ENCODE measurements around the gene LRRC26.
A peak's percentile ranks its signal among the peaks of the same experiment; 100 is the strongest.
"Not testable (repeated sequence)": the region's sequence is repeated elsewhere in the genome, so short reads cannot be mapped to it uniquely, and the experiment has no call there.

LRRC26 gene

DNA sequence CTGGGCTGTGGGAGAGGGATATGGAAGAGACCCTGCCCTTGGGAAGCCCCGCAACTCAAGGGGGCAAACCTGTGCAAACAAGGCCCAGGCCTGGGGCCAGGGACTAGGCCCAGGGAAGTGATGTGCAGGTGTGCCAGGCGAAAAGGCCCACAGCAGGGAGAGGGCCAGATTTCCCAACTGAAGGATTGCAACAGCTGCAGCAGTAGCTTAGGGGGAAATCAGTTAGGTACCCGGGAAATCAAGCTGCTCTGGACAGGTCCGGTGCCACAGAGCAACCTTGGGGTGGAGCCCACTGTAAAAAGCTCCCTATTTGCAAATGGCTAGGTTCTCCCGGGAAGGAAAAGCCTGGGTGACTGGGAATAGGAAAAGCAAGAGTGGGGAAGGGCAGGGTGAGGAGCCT lies 20.5 kb downstream of the LRRC26 start:
- no peak for DNase-seq

DNA sequence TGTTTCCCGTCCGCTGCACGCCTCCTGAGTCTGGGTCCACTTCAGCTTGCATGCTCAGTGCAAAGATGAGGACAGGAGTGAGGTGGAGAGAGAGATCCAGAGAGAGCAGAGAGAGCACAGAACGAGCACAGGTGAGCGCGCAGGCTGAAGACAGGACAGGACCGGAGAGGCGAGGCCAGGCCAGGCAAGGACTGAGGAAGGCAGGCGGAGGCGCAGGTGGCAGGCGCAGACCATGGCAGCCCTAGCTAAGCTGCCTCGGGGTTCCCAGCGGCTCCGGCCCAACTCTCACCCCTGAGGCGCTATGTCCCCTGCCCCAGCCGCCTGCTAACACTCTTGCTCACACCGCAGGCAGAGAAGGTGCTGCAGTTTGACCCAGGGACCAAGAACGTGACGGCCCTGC lies 21.2 kb downstream of the LRRC26 start:
- DNase-seq = no peak

DNA sequence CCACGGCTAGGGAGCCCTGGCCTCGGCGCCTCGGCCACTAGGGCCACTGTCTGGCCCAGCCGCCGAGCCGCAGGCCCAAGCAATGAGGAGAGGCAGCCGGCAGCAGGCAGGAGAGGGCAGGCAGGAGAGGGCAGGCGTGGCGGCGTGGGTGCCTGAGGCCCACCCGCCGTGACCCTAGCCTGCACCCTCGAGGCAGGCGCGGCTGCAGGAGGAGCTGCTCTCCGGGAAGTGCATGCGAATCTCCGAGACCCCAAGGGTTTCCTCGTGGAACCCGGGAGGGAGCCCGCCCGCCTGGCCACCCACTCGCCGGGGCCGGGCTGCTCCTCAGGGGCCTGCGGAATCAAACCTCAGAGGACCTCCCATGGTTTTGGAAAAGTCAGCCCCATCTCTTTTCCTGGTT lies 21.6 kb downstream of the LRRC26 start:
- no peak for DNase-seq

- DNase-seq = no peak
These were observed 22.1 kb downstream of the LRRC26 start for GRCh38 chr9:137147793-137148160.

DNA sequence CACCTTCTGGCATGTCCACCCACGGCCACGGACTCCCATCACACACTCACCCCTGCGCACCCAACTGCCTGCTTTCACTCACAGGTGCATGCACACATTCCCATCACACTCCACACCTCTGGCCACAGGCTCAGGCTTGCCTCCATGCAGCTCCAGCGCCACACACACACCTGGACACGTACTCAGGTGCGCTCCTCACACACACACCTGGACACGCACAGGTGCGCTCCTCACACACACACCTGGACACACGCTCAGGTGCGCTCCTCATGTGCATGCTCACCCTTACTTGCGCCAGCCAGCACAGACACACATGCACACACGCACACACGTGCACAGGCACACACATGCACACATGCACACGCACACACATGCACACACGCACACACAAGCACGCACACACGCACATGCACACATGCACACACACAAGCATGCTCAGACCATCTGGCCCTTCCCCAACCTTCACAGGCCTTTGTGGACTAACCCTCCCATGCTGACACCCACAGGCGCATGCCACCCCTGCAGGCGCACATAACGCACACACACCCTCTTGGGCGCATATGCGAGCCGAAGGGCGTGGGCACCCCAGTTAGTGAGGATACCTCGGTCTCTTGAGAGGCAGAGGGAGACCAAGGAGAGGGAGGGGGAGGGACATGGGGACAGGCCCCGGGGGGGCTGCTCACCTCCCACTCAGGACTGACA lies 22.6 kb downstream of the LRRC26 start:
- no peak for DNase-seq

DNA sequence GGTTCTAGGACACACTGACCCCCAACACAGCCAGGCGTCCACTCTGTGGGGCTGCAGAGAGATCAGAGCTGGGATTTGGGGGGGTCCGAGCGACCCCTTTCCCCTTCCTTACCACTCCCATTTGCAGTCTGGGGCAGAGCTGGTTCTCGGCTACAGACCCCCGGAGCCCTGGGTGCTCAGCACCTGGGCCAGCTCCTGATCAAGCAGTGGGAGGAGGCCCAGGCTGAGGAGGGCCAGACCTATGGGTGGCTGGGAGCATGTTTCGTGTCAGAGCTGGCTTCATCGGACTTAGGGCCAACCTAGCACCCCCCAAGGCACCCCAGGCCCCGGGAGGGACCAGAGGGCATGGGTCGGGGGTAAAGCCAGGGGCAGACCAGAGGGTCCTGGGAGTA lies 23.3 kb downstream of the LRRC26 start:
- no peak for DNase-seq

DNA sequence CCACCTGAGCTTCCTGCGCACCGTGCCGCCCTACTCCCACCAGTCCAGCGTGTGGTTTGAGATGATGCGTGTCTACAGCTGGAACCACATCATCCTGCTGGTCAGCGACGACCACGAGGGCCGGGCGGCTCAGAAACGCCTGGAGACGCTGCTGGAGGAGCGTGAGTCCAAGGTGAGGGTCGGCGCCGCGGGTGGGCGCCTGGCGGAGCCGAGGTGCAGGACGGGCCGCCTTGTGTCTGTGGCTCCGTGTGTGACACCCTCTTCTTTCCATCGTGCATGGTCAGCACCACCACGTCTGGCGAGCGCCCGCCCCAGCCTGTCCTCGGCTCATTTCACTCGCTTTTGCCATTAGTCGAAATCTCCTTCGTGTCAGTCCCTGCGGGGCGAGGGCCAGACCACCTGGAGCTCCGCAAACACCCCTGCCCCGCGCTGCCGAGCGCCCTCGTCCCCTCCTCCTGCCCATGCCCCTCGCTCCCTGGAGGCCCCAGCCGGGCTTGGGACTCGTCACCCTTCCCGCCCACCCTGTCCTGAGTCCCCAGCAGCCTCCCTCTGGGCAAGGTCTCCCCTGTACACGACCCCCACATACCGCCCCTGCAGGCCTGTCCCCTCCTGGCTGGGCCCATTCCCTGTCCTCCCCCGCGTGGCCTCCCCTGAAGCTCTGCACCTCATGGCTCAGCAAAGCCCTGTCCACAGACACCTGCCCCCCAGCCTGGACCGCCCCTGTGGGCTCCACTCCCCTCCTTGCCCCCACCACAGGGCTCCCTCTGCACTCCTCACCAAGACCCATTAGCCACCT lies 23.9 kb downstream of the LRRC26 start:
- DNase-seq = no peak

GRCh38 chr9:137143459-137143858 lies 26.4 kb downstream of the LRRC26 start:
- DNase-seq = no peak

GRCh38 chr9:137141976-137142936 lies 27.6 kb downstream of the LRRC26 start:
- no peak for DNase-seq

DNA sequence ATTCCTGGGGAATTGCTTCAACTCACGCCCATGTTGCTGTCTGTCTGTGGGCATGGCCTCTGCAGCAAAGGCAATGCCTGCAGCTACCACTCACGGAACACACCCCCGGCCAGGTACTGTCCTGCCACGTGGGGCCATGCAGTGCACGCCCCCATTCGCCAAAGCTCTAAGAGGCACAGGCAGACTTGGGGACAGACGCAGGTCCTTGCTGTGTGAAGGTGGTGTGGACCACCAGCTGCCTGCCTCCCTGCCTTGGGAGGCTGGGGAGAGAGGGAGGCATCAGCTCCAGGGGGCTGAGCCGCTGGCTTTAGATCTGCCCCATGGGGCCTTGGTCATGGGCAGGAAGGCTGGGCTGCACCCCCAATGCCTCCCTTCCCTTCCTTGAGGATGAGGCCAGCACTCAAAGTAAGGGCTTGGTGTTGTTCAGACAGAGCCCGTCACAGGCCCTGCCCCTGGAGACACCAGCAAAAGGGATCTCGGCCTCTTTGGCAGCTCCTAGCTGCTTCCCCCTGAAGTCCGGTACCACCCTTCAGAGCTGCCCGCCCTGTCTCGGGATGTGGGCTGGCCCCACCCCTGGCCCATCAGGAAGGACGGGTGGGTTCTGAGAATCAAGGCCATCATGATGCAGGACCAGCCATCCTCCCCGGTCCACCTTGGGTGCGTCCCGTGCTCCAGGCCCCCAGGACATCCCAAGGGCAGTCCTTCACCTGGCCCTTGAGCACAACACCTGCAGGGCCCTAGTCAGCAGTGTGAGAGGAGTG lies 28.6 kb downstream of the LRRC26 start:
- DNase-seq = no peak

- DNase-seq = no peak
These were observed 29.5 kb downstream of the LRRC26 start for GRCh38 chr9:137140151-137141012.

DNA sequence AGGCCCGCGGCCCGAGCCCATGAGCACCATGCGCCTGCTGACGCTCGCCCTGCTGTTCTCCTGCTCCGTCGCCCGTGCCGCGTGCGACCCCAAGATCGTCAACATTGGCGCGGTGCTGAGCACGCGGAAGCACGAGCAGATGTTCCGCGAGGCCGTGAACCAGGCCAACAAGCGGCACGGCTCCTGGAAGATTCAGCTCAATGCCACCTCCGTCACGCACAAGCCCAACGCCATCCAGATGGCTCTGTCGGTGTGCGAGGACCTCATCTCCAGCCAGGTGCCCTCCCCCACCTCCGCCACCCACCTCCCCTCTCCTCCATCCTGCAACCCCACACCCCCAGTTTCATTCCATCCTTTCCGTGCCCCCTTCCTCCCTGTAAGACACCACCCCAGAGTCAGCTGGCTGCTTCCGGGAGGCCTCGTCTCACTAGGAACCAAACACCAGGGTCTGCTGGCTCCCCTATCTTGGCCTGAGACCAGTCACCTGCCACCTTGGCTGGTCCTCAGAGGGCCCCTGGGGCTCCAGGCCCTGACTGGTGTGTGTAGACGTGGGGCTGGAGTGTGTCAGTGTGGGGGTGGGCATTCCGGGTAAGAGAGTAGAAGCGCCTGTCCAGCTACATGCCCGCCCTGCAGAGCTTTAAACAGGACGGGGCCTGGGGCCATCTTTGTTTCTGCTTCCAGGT lies 30.2 kb downstream of the LRRC26 start:
- DNase-seq = no peak

GRCh38 chr9:137138722-137139467 lies 31.0 kb downstream of the LRRC26 start, which contains the start of gene GRIN1:
Gene GRIN1, plus strand, starts transcription at chr9:137139154. Its CDS starts 333 bp downstream, at chr9:137139487.
- peak; percentile 39 for DNase-seq

- peak; percentile 35 for DNase-seq
These were observed 31.7 kb downstream of the LRRC26 start for GRCh38 chr9:137138058-137138721.

DNA sequence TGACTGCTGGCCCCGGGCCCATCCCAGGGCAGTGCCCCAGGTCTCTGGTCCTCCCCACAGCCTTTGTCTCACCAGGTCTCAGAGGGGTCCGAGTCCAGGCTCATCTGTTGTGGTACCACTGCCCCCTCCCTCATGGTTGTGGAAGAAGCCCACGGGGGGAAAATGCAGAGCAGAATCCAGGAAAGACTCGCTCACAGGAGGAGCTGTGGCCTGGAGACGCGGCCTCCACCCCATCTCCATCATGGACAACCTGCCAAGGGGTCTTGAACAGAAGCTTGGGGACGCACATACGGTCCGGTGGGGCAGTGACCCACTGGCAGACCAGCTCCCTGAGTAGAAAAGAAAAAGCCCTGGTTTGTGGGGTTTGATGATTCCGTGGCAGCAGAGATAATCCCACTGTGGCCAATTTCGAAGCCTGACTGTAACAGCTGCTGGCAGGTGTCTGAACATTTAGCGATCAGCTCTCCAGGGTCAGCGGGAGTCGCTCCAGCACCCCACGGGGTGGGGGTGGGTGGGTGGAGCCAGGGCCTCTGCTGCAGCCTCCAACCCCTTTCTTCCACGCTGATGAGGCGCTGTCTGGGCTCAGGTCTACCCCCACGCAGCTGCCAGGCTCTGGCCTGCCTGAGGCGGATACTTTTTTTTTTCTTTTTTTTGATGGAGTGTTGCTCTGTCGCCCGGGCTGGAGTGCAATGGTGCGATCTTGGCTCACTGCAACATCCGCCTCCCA lies 32.8 kb downstream of the LRRC26 start:
- no peak for DNase-seq

- DNase-seq = no peak
These were observed 33.5 kb downstream of the LRRC26 start for GRCh38 chr9:137136261-137136880.

GRCh38 chr9:137135154-137135553 lies 34.7 kb downstream of the LRRC26 start:
- not testable (repeated sequence) for DNase-seq

DNA sequence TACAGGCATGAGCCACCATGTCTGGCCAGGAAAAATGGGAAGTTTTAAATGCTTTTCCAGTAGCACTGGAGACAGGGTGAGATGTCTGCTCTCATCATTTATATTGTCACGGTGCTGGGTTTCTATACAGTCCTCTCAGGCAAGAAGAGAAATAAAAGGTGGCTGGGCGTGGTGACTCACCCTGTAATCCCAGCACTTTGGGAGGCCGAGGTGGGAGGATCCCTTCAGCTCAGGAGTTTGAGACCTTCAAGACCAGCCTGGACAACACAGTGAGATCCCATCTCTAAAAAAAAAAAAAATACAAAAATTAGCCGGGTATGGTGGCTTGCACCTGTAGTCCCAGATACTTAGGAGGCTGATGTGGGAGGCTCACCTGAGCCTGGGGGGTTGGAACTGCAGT lies 35.7 kb downstream of the LRRC26 start:
- DNase-seq = no peak

Data from stimulated activated CD4-positive, alpha-beta T cell treated with anti-CD3 and anti-CD28 coated beads, Interleukin-15, amount 100 ng/mL, for 24 hours (primary cell).